ENCODE results near the gene CCDC137.
"Not testable (repeated sequence)": the region's sequence is repeated elsewhere in the genome, so short reads cannot be mapped to it uniquely, and the experiment has no call there.

CCDC137 gene

DNA sequence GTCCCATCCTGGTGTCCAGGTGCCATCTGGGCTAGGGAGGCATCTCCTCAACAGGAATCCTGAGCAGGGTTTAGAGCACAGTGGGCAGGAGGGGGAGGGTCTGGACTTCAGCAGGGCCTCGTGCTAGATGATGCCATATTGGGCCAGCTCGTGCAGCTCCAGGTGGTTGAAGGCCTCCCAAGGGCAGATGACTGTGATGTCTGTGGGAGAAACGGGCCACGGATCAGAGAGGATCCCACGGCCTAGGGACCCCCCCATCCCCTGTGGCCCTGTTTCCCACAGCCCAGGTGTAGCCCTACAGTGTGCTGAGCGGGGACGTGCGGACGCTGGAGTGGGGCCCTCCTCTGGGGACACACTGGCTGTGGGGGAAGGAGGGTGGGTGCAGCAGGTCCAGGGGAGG, 15.6 kb upstream of the CCDC137 start:
- no peak for DNase-seq (ENCODE audit: extremely low read depth in 1 of 2, low read depth in 1 of 2)

GRCh38 chr17:81651692-81652091, 14.8 kb upstream of the CCDC137 start:
- no peak for DNase-seq (ENCODE audit: extremely low read depth in 1 of 2, low read depth in 1 of 2)

- no peak for DNase-seq (ENCODE audit: extremely low read depth in 1 of 2, low read depth in 1 of 2)
These were observed 13.4 kb upstream of the CCDC137 start for GRCh38 chr17:81652906-81653771.

- no peak for DNase-seq (ENCODE audit: extremely low read depth in 1 of 2, low read depth in 1 of 2)
These were observed 11.0 kb upstream of the CCDC137 start for GRCh38 chr17:81655378-81656117.

- DNase-seq (ENCODE audit: extremely low read depth in 1 of 2, low read depth in 1 of 2) = no peak
These were observed 10.3 kb upstream of the CCDC137 start, which contains the start of gene PDE6G for GRCh38 chr17:81656118-81656743. Gene PDE6G (minus strand): TSS chr17:81656542. CDS start chr17:81653305, 3,237 bp downstream.

GRCh38 chr17:81656835-81657234, 9.7 kb upstream of the CCDC137 start:
- no peak for DNase-seq (ENCODE audit: extremely low read depth in 1 of 2, low read depth in 1 of 2)

- DNase-seq (ENCODE audit: extremely low read depth in 1 of 2, low read depth in 1 of 2) = no peak
These were observed 7.5 kb upstream of the CCDC137 start for GRCh38 chr17:81659038-81659437.

GRCh38 chr17:81660441-81660840, 6.1 kb upstream of the CCDC137 start:
- DNase-seq (ENCODE audit: extremely low read depth in 1 of 2, low read depth in 1 of 2) = no peak

DNA sequence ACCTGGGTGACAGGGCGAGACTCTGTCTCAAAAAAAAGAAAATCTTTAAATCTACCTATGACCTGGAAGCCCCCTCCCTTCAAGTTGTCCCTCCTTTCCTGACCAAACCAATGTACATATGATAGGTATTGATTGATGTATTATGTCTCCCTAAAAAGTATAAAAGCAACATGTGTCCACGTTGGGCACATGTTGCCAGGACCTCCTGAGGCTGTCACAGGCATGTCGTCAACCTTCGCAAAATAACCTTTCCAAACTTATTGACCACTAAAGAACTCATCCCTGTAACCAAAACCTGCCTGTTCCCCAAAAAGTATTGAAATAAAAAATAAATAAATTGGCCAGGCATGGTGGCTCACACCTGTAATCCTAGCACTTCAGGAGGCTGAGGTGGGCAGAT, 4.5 kb upstream of the CCDC137 start:
- no peak for DNase-seq (ENCODE audit: extremely low read depth in 1 of 2, low read depth in 1 of 2)

DNA sequence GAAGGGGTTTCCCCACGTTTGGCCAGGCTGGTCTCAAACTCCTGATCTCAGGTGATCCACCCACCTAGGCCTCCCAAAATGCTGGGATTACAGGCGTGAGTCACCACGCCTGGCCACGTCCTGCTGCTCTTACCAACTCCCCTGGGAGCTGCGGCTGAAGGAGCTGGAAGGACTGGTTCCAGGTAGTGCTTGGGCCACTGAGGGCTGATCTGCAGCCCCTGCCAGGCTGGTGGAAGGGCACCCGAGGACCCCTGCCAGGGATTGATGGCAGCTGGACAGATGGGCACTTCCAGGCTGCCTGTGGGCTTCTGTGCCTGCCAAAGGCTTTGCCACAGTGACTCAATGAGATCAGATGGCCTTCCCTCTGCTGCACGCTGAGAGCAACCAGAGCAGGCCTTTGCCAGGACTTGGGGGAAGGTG, 2.5 kb upstream of the CCDC137 start:
- DNase-seq (ENCODE audit: extremely low read depth in 1 of 2, low read depth in 1 of 2) = no peak

- peak in 1 of 2 donors; percentile 52 for DNase-seq (ENCODE audit: extremely low read depth in 1 of 2, low read depth in 1 of 2)
These were observed 1.1 kb upstream of the CCDC137 start for GRCh38 chr17:81665205-81666091.

DNA sequence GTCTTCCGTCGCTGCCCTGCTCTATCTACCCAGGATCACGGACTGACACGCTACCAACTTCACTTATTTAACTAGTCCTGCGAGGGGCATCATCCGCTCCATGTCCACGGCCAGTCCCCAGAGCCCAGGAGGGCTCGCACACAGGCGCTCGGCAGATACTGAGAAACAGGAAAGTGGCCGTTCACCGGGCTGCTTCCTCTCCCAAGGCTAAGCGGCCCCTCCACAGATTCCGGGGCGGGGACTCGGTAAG, 520 bp upstream of the CCDC137 start:
- DNase-seq (ENCODE audit: extremely low read depth in 1 of 2, low read depth in 1 of 2) = no peak

GRCh38 chr17:81667754-81668153, 1.2 kb downstream of the CCDC137 start:
- DNase-seq (ENCODE audit: extremely low read depth in 1 of 2, low read depth in 1 of 2) = no peak

- no peak for DNase-seq (ENCODE audit: extremely low read depth in 1 of 2, low read depth in 1 of 2)
These were observed 6.0 kb downstream of the CCDC137 start for GRCh38 chr17:81672504-81672903.

DNA sequence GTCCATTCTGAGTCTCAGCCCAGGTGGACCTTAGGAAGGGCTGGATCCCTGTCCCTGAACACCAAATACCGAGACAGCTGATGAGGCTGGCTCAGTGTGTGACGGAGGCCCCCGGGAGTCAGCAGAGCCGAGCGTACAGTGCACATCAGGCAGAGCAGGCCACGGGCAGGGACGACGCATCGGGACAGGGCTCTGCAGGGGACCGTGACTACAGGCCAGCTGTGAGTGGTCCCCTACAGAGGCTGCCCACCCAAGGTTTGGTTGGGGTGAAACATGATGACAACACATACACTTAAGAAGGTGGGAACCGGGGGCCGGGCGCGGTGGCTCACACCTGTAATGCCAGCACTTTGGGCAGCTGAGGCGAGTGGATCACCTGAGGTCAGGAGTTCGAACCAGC, 6.4 kb downstream of the CCDC137 start:
- no peak for DNase-seq (ENCODE audit: extremely low read depth in 1 of 2, low read depth in 1 of 2)

DNA sequence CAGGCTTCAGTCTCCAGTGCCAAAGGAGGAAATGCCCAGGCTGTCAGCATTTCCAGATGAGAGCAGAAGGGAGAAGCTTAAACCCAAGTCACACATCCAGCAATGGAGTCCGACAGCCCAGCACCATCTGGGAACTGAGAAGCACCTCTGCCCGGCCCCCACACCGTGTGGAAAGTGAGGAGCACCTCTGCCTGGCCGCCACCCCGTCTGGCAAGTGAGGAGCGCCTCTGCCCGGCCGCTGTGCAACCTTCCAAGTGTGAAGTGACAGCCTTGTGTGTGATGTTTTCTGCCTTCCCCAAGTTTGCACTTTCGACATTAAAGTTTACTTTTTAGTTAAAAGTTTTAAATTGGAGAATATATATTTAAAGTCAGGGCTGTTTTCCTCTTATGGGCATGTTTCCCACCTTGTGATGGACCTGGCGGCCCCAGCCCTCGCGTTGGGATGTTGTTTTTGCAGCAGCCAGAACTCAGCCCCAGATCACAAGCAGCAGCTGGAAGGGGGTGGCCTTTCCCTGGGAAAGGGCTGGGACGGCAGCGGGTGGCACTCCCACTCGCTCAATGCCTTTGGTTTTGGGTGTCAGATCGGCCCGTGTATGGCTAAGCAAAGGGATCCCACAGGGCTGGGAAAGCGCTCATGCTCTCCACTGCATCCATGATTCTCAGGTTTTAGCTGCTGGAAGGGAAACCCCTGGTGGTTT, 7.2 kb downstream of the CCDC137 start:
- no peak for DNase-seq (ENCODE audit: extremely low read depth in 1 of 2, low read depth in 1 of 2)

DNA sequence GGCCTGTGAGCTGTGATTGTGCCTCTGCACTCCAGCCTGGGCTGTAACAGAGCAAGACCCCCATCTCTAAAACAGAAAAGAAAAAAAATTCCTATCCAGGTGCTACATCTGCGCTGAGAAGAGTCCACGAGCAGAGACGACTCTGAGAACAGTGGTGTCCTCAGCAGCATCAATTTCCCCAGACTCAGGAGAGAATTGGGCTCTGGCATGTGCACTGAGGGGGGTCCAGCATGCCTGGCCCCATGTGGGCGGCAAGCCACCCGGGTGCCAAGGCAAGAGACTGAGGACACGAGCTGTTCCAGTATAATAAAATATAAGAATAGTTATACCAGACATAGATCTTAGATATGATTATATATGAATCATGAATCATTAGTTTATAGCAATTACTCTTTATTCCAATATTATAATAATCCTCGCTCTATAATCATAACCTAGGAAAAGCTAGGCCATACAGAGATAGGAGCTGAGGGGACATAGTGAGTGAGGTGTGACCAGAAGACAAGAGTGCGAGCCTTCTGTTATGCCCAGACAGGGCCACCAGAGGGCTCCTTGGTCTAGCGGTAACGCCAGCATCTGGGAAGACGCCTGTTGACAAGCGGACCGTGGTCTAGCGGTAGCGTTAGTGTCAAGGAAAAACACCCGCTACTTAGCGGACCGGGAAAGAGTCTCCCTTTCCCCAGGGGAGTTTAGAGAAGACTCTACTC, 9.1 kb downstream of the CCDC137 start:
- DNase-seq (ENCODE audit: extremely low read depth in 1 of 2, low read depth in 1 of 2) = not testable (repeated sequence)

DNA sequence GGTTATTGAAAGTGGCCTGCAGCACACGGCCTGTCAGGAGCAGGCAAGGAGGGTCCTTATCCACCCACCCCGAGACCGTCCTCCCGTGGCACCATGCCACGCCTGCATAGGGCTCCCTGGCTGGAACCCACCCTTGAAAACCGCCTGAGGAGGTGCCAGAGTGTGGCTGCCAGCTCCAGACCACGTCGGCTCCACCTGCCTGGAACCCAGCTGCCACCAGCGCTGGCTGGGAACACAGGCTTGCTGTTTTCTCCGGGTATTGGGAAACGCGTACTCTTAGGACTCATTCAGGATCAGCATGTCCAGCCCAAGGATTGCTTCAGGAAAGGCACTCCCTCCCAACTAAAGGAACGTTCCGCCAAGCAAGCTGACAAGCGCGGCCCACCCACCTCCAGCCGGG, 10.4 kb downstream of the CCDC137 start:
- no peak for DNase-seq (ENCODE audit: extremely low read depth in 1 of 2, low read depth in 1 of 2)

- no peak for DNase-seq (ENCODE audit: extremely low read depth in 1 of 2, low read depth in 1 of 2)
These were observed 13.6 kb downstream of the CCDC137 start for GRCh38 chr17:81680150-81680549.

- no peak for DNase-seq (ENCODE audit: extremely low read depth in 1 of 2, low read depth in 1 of 2)
These were observed 15.1 kb downstream of the CCDC137 start for GRCh38 chr17:81681672-81682071.

All from stimulated activated CD8-positive, alpha-beta memory T cell treated with anti-CD3 and anti-CD28 coated beads, Interleukin-7, amount 100 ng/mL, for 48 hours (primary cell).